SU-DHL-6 (cell line): ENCODE data around the gene PROK1.

Experiments
- H2AFZ ChIP-seq: fragments of 200-600 bp; sonication (generic); 2 replicates; pipeline ENCODE4 v1.6.1; 2014; ENCODE audit warnings: low read depth, mild to moderate bottlenecking, moderate library complexity, mixed read lengths, antibody characterized with exemption, low read length; ENCODE audit not compliant: severe bottlenecking
- H3F3A ChIP-seq: fragments of 200-600 bp; shearing (Covaris generic); 2 replicates; pipeline ENCODE4 v1.6.0; 2016; ENCODE audit warnings: antibody characterized with exemption, mild to moderate bottlenecking; ENCODE audit not compliant: insufficient read depth
- H3K27ac ChIP-seq: fragments of 200-600 bp; sonication (generic); 2 replicates; pipeline ENCODE4 v1.5.1; 2016; ENCODE audit warnings: low read depth, mild to moderate bottlenecking, low read length, moderate library complexity, mixed read lengths
- H3K27me3 ChIP-seq: fragments of 200-600 bp; sonication (generic), shearing (Covaris generic); 2 replicates; pipeline ENCODE4 v1.6.0; 2014; ENCODE audit warnings: mild to moderate bottlenecking, low read length
- H3K36me3 ChIP-seq: fragments of 200-600 bp; sonication (generic); 2 replicates; pipeline ENCODE4 v1.6.1; 2014; ENCODE audit warnings: mild to moderate bottlenecking, low read length, mixed read lengths
- H3K4me2 ChIP-seq: fragments of 300-600, 200-600 bp; shearing (Covaris generic), sonication (generic); 2 replicates; pipeline ENCODE4 v1.6.0; 2014; ENCODE audit warnings: low read length, low read depth, mild to moderate bottlenecking; ENCODE audit not compliant: poor library complexity, severe bottlenecking
- H3K4me3 ChIP-seq: fragments of 200-600 bp; sonication (generic); 2 replicates; pipeline ENCODE4 v1.5.1; 2014; ENCODE audit warnings: antibody characterized with exemption, low read length, mild to moderate bottlenecking, mixed read lengths; ENCODE audit not compliant: insufficient read depth, poor library complexity, severe bottlenecking
- H3K79me2 ChIP-seq: fragments of 200-600 bp; sonication (generic); 2 replicates; pipeline ENCODE4 v1.6.1; 2014; ENCODE audit warnings: mild to moderate bottlenecking, low read length, moderate library complexity; ENCODE audit not compliant: insufficient read depth
- H3K9ac ChIP-seq: fragments of 200-600 bp; sonication (generic); 2 replicates; pipeline ENCODE4 v1.7.0; 2014; ENCODE audit warnings: mild to moderate bottlenecking, low read length
- H3K9me2 ChIP-seq: fragments of 200-600 bp; sonication (generic); replicated peaks from 2 replicates; pipeline ENCODE4 v1.6.1; 2014; ENCODE audit warnings: low read length; ENCODE audit not compliant: insufficient read depth
- H3K9me3 ChIP-seq: fragments of 200-600 bp; sonication (generic); 2 replicates; pipeline ENCODE4 v1.6.1; 2014; ENCODE audit warnings: low read length, mixed read lengths; ENCODE audit not compliant: insufficient read depth
- H4K20me1 ChIP-seq: fragments of 200-600 bp; sonication (generic); 2 replicates; pipeline ENCODE4 v1.6.1; 2014; ENCODE audit warnings: low read depth, mild to moderate bottlenecking, antibody characterized with exemption, low read length, moderate library complexity, mixed read lengths
- CTCF ChIP-seq: fragments of 200-600 bp; sonication (generic); IDR thresholded peaks from one replicate; pipeline ENCODE4 v1.5.1; 2017; ENCODE audit warnings: antibody characterized with exemption, mild to moderate bottlenecking, low read length, moderate library complexity; ENCODE audit not compliant: insufficient read depth, poor library complexity, severe bottlenecking
- EZH2phosphoT487 ChIP-seq: fragments of 200-600 bp; sonication (generic), shearing (Covaris generic); conservative IDR thresholded peaks from 2 replicates; pipeline ENCODE4 v1.6.1; 2018; ENCODE audit warnings: mild to moderate bottlenecking, antibody characterized with exemption, low read length, moderate library complexity, mixed read lengths

The PROK1 gene

GRCh38 chr1:110465814-110466380, 14.9 kb downstream of the PROK1 start:
- no peak overlapping the region for H3K27ac ChIP-seq
- H3K4me3 ChIP-seq, result no peak overlapping the region
- H3K9me2 ChIP-seq, result no peaks in the 10 kb centered on the region
- H2AFZ ChIP-seq, result no peak overlapping the region
- H4K20me1 ChIP-seq, result no peaks in the 10 kb centered on the region
- H3K9me3 ChIP-seq, result no peaks in the 10 kb centered on the region
- no peak for TF ChIP-seq CTCF
- TF ChIP-seq EZH2phosphoT487, result no peak
- no peak overlapping the region for H3K9ac ChIP-seq
- no peaks in the 10 kb centered on the region for H3K79me2 ChIP-seq
- no peak overlapping the region for H3K4me2 ChIP-seq
- peaks cover 3% of the 10 kb centered on the region; the same call in 1 of the 2 replicates for H3K27me3 ChIP-seq
- no peaks in the 10 kb centered on the region for H3F3A ChIP-seq
- H3K36me3 ChIP-seq, result no peaks in the 10 kb centered on the region

- H4K20me1 ChIP-seq, result no peaks in the 10 kb centered on the region
- H3K4me3 ChIP-seq, result no peak overlapping the region
- H3F3A ChIP-seq, result no peaks in the 10 kb centered on the region
- no peaks in the 10 kb centered on the region for H3K79me2 ChIP-seq
- H3K9me3 ChIP-seq, result no peaks in the 10 kb centered on the region
- peaks cover 3% of the 10 kb centered on the region; the same call in 1 of the 2 replicates for H3K27me3 ChIP-seq
- no peak overlapping the region for H2AFZ ChIP-seq
- no peaks in the 10 kb centered on the region for H3K9me2 ChIP-seq
- no peak overlapping the region for H3K9ac ChIP-seq
- no peak overlapping the region for H3K4me2 ChIP-seq
- no peaks in the 10 kb centered on the region for H3K36me3 ChIP-seq
- no peak overlapping the region for H3K27ac ChIP-seq
- TF ChIP-seq EZH2phosphoT487 (no peak), CTCF (no peak)
Measured at GRCh38 chr1:110466646-110467280, 15.8 kb downstream of the PROK1 start.

GRCh38 chr1:110471131-110471530, 20.2 kb downstream of the PROK1 start:
- Histone ChIP-seq H3K36me3 (no peaks in the 10 kb centered on the region), H3K9ac (no peak overlapping the region), H3K27me3 (0 out of 2 replicates have a peak, but pooled peaks cover 3% of the 10 kb centered on the region), H3K79me2 (no peaks in the 10 kb centered on the region), H3K9me2 (no peaks in the 10 kb centered on the region), H3K9me3 (no peaks in the 10 kb centered on the region), H3K27ac (no peak overlapping the region), H3F3A (no peaks in the 10 kb centered on the region), H2AFZ (no peak overlapping the region), H3K4me2 (no peak overlapping the region), H3K4me3 (no peak overlapping the region), H4K20me1 (no peaks in the 10 kb centered on the region)
- TF ChIP-seq EZH2phosphoT487, result no peak
- no peak for TF ChIP-seq CTCF
